ENCODE results near the gene NEXMIF.
A peak's percentile ranks its signal among the peaks of the same experiment; 100 is the strongest.
"Not testable (repeated sequence)": the region's sequence is repeated elsewhere in the genome, so short reads cannot be mapped to it uniquely, and the experiment has no call there.

NEXMIF gene

DNA sequence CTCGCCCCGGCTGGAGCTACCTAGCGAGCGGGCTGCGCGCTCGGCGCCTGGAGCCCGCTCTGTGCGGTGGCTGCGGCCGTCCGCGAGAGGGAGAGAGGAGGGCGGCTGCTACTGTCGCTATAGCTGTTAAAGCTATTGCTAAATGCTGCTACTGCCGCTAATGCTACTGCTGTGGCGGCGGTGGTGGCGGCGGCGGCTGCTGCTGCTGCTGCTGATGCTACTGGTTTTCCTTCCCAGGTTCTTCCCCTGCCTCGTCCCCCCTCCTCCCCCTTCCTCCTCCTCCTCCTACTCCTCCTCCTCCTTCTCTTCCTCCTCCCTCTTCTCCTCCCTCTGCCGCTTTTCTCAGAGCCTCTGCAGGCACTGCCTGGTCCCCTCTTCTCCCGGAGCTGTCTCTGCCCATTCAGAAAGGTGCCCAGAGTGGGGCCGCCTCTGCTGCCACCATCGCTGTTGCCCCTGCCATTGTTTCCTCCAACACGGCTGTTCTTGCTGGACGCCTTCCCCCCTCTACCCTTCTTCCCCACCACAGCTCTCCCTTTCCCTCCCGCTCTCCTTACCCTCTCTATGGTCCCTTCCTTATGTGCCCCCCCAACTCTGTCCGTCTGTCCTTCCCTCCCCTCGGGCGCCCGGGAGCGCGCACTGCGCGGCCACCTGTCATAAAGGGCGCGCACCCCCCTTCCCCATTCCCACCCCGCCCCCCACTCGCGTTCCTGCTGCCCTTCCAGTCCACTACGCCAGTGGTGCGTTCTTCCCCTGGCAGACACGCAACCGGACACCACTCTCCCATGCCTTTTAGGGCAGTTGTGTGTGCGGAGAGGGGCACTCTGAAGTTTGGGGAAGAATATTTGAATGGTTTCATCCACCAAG is at the start of gene NEXMIF:
Gene NEXMIF (minus strand): TSS at position 228 of the 864 bp plus-strand sequence.
- peak; percentile 78 for DNase-seq (ENCODE audit: low spot score)

DNA sequence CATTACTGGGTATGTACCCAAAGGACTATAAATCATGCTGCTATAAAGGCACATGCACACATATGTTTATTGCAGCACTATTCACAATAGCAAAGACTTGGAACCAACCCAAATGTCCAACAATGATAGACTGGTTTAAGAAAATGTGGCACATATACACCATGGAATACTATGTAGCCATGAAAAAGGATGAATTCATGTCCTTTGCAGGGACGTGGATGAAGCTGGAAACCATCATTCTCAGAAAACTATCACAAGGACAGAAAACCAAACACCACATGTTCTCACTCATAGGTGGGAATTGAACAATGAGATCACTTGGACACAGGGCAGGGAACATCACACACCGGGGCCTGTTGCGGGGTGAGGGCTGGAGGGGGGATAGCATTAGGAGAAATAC is 36.7 kb upstream of the NEXMIF start:
- DNase-seq (ENCODE audit: low spot score): not testable (repeated sequence)

GRCh38 chrX:74949717-74950116 is 24.5 kb upstream of the NEXMIF start:
- DNase-seq (ENCODE audit: low spot score): no peak

GRCh38 chrX:74940414-74940813 is 15.2 kb upstream of the NEXMIF start:
- DNase-seq (ENCODE audit: low spot score): no peak

- DNase-seq (ENCODE audit: low spot score): no peak
Measured at GRCh38 chrX:74931214-74931613, 6.0 kb upstream of the NEXMIF start.

GRCh38 chrX:74924449-74925224 is 615 bp downstream of the NEXMIF start:
- DNase-seq (ENCODE audit: low spot score): peak; percentile 73

DNA sequence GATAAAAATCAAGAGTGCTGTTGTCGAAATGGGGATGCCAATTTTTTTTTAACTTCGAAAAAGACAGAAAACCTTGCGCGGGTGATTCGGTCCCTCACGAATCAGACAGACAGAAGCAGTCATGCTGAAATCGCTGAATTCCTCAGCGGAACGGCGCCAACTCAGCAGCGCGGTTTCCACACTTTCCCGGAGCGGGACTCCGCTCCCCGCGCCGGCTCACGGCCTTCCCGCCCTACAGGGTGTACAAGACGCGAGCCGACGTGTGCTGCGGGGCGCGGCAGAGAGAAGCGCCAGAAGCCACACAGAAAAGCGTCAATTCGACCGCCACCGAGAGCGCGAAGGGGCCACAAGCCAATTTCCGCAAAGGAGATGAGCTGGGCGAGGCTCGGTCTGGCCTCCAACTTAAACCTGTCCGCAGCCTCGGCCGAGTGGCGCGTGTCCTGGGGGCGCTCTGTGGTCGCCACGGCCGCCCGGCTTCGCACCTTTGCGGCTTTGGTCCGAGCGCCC is 1.3 kb downstream of the NEXMIF start:
- no peak for DNase-seq (ENCODE audit: low spot score)

- no peak for DNase-seq (ENCODE audit: low spot score)
Measured at GRCh38 chrX:74922922-74923543, 2.2 kb downstream of the NEXMIF start.

GRCh38 chrX:74911494-74911893 is 13.8 kb downstream of the NEXMIF start:
- no peak for DNase-seq (ENCODE audit: low spot score)

GRCh38 chrX:74906417-74906816 is 18.8 kb downstream of the NEXMIF start:
- DNase-seq (ENCODE audit: low spot score): no peak

GRCh38 chrX:74902806-74903205 is 22.4 kb downstream of the NEXMIF start:
- no peak for DNase-seq (ENCODE audit: low spot score)

DNA sequence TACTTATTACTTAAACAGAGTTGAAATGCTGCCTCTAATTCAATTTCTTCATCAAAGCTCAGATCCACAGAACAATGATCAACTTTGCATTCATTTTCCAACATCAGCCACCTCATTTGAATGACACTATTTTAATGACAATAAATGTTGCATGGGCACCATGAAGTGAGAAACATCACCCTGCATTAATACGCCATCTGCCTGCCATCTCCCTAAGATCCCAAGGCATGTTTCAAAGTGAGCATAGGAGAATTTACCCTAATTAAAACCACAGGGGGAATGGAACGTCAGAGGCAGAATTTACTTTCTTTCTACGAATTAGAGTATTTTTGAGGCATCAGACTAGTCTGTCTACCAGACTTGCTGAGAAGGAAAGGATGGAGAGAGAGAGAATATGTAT is 32.7 kb downstream of the NEXMIF start:
- DNase-seq (ENCODE audit: low spot score): no peak

DNA sequence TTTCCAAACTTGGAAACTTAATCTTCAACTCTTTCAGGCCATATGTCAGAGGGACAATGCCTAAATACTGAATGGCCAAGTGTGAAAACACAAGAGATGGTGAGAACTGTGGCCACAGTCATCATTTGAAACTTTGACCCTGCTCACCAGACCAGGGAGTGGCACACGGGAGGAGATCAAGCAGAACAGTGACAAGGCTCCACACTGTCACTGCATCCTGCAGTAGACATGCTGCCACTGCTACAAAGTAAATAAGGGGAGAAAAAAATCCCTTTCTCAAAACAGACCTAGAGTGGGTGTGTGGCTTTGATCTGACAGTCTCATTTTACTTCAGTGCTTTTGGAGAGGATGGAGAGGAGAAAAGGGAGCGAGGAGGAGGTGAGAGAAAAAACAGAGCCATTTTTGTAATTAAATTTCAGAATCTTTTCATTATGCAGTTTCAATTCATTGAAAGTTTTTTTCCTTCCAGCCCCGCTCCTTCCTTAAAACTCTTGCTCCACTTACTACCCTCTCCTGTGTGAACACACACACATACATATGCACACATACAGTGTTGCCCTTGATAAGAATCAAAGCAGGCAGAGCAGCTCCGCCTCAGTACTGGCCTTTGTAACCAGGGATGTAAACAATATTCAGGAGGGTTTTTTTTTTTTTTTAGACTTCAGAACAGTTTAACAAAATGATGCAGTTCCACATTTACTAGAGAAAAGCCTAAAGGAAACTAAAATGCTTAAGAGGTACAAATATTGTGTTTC is 34.4 kb downstream of the NEXMIF start:
- no peak for DNase-seq (ENCODE audit: low spot score)

- DNase-seq (ENCODE audit: low spot score): not testable (repeated sequence)
Measured at GRCh38 chrX:74882383-74882782, 42.9 kb downstream of the NEXMIF start.

DNA sequence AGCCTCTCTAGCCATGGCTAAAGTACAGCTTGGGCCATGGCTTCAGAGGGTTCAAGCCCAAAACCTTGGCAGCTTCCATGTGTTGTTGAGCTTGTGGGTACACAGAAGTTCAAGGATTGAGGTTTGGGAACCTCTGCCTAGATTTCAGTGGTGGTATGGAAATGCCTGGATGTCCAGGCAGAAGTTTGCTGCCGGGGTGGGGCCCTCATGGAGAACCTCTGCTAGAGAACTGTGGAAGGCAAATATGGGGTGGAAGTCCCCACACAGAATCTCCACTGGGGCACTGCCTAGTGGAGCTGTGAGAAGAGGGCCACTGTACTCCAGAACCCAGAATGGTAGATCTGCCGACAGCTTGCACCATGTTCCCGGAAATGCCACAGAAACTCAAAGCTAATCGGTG is 59.5 kb downstream of the NEXMIF start:
- DNase-seq (ENCODE audit: low spot score): no peak

DNA sequence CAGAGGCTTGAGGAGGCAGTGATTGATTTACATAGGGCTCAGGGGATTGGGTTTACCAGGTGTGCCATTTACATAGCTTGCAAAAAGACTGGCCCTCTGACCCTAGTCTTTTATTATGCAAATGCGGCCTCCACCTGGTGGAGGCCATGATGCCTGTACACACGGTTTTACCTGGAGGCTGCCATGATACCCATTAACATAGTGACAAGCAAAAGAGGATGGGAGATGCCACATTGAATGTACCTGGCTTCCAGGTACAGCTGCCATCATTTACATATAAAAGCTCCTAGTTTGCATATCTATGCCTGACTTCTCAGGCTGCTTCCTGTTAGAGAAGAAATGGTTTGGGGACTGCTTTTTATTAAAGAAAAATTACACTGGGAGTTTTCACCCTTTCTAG is 72.0 kb downstream of the NEXMIF start:
- no peak for DNase-seq (ENCODE audit: low spot score)

DNA sequence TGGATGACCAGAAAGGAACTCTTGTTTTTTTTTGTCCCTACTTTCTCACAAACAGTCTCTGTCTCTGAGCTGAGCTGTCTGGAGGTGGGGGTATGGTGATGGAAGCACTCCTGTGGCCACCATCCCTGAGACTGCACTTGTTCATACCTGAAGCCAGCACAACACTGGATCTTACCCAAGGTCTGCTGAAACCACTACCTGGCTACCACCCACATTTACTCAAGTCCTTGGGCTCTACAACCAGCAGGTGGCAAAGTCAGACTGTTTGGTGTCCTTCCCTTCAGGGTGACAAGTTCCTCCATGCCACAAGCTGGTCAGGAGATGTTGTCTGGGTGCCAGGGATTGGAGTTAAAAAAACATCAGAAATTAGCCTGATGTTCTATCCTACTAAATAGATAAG is 89.7 kb downstream of the NEXMIF start:
- no peak for DNase-seq (ENCODE audit: low spot score)

DNA sequence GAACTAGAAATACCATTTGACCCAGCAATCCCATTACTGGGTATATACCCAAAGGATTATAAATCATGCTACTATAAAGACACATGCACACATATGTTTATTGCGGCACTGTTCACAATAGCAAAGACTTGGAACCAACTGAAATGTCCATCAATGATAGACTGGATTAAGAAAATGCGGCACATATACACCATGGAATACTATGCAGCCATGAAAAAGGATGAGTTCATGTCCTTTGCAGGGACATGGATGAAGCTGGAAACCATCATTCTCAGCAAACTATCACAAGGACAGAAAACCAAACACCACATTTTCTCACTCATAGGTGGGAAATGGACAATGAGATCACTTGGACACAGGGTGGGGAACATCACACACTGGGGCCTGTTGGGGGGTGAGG is 105.5 kb downstream of the NEXMIF start:
- DNase-seq (ENCODE audit: low spot score): not testable (repeated sequence)

GRCh38 chrX:74814681-74815080 is 110.6 kb downstream of the NEXMIF start:
- DNase-seq (ENCODE audit: low spot score): no peak

- DNase-seq (ENCODE audit: low spot score): no peak
Measured at GRCh38 chrX:74804574-74804973, 120.7 kb downstream of the NEXMIF start.

- no peak for DNase-seq (ENCODE audit: low spot score)
Measured at GRCh38 chrX:74800062-74800461, 125.2 kb downstream of the NEXMIF start.
